ENCODE measurements around the gene AMH.

- TF ChIP-seq, protein P1, sequence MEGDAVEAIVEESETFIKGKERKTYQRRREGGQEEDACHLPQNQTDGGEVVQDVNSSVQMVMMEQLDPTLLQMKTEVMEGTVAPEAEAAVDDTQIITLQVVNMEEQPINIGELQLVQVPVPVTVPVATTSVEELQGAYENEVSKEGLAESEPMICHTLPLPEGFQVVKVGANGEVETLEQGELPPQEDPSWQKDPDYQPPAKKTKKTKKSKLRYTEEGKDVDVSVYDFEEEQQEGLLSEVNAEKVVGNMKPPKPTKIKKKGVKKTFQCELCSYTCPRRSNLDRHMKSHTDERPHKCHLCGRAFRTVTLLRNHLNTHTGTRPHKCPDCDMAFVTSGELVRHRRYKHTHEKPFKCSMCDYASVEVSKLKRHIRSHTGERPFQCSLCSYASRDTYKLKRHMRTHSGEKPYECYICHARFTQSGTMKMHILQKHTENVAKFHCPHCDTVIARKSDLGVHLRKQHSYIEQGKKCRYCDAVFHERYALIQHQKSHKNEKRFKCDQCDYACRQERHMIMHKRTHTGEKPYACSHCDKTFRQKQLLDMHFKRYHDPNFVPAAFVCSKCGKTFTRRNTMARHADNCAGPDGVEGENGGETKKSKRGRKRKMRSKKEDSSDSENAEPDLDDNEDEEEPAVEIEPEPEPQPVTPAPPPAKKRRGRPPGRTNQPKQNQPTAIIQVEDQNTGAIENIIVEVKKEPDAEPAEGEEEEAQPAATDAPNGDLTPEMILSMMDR (conservative IDR thresholded peaks at IDR 0.05; ENCODE audit: low read length) = no peak
- no peak for TF ChIP-seq EZH2phosphoT487 (IDR thresholded peaks at IDR 0.05; ENCODE audit: borderline replicate concordance)
Measured at GRCh38 chr19:2219726-2220125, 29.4 kb upstream of the AMH start.

Data from Loucy (cell line).